SK-N-SH (cell line): ENCODE results near the gene MAPK10. TPM values are rescaled to one million over a fixed set of nuclear protein-coding genes. Genes with fewer than 3 reads are reported as not detected.

Source experiments
- CTCF ChIA-PET: fragments of 300-600, 350-600 bp; formaldehyde crosslinking; extraction: SDS; loops from one replicate; lab custom pipeline; 2021; lab: Yijun Ruan, JAX
- POLR2A ChIA-PET: fragments of 350-600 bp; sonication (Branson Sonifier 250); formaldehyde crosslinking; extraction: SDS; loops from one replicate; lab custom pipeline; 2020; ENCODE audit warnings: antibody characterized with exemption, inconsistent platforms; lab: Yijun Ruan, JAX
- DNase-seq: peaks from one replicate; pipeline ENCODE4 v3.0.0; 2012
- H2AFZ ChIP-seq: fragments of 200-600 bp; sonication (generic); 2 replicates; pipeline ENCODE4 v1.8.1; 2016; ENCODE audit warnings: antibody characterized with exemption, mild to moderate bottlenecking, low read depth
- H3F3A ChIP-seq: fragments of 200-600 bp; sonication (generic); replicated peaks from 2 replicates; pipeline ENCODE3; 2016; ENCODE audit warnings: antibody characterized with exemption, mild to moderate bottlenecking; ENCODE audit not compliant: insufficient read depth
- H3K27ac ChIP-seq, 2 experiments: fragments of 200-500 bp in 1 of 2; fragments of 200-600 bp in 1 of 2; sonication (Bioruptor generic) in 1 of 2; sonication (generic), shearing (Covaris generic) in 1 of 2; 2 replicates each; pipeline versions ENCODE4 v1.5.1 to v1.6.1; 2014 to 2016; ENCODE audit warnings: low read depth in 2 of 2, inconsistent platforms in 1 of 2, low read length in 1 of 2, mild to moderate bottlenecking in 1 of 2, mixed read lengths in 1 of 2
- H3K27me3 ChIP-seq: fragments of 200-600 bp; sonication (generic), shearing (Covaris generic); 2 replicates; pipeline ENCODE4 v1.6.1; 2016; ENCODE audit warnings: mixed run types; ENCODE audit not compliant: insufficient read depth
- H3K36me3 ChIP-seq, 2 experiments: fragments of 200-500 bp in 1 of 2; fragments of 200-600 bp in 1 of 2; sonication (Bioruptor generic) in 1 of 2; sonication (generic) in 1 of 2; replicated peaks in 1 of 2; 2 replicates each; pipeline versions ENCODE3 to v1.5.1; 2014 to 2016; ENCODE audit warnings: low read length in 1 of 2, mild to moderate bottlenecking in 1 of 2; ENCODE audit not compliant: insufficient read depth in 2 of 2, control insufficient read depth in 1 of 2
- H3K4me1 ChIP-seq, 2 experiments: fragments of 200-500 bp in 1 of 2; fragments of 200-600 bp in 1 of 2; sonication (Bioruptor generic) in 1 of 2; sonication (generic), shearing (Covaris generic) in 1 of 2; 2 replicates each; pipeline versions ENCODE4 v1.5.1 to v1.6.1; 2014 to 2016; ENCODE audit warnings: low read depth in 1 of 2, low read length in 1 of 2, mixed run types in 1 of 2; ENCODE audit not compliant: insufficient read depth in 2 of 2, control insufficient read depth in 1 of 2
- H3K4me2 ChIP-seq: fragments of 200-600 bp; sonication (generic), shearing (Covaris generic); 2 replicates; pipeline ENCODE4 v1.6.1; 2017; ENCODE audit warnings: mixed run types
- H3K4me3 ChIP-seq, 2 experiments: fragments of 200-500 bp in 1 of 2; fragments of 200-600 bp in 1 of 2; sonication (Bioruptor generic) in 1 of 2; sonication (generic), shearing (Covaris generic) in 1 of 2; 2 replicates each; pipeline versions ENCODE4 v1.5.1 to v1.8.1; 2014 to 2016; ENCODE audit warnings: low read depth in 2 of 2, inconsistent platforms in 1 of 2, low read length in 1 of 2, mild to moderate bottlenecking in 1 of 2, mixed read lengths in 1 of 2, moderate library complexity in 1 of 2
- H3K79me2 ChIP-seq: fragments of 200-600 bp; sonication (generic); 2 replicates; pipeline ENCODE4 v1.8.1; 2017; ENCODE audit warnings: mild to moderate bottlenecking; ENCODE audit not compliant: insufficient read depth
- H3K9ac ChIP-seq: fragments of 200-600 bp; sonication (generic); 2 replicates; pipeline ENCODE4 v1.6.1; 2017; ENCODE audit warnings: mixed run types
- H3K9me2 ChIP-seq: fragments of 200-600 bp; sonication (generic); 2 replicates; pipeline ENCODE4 v1.6.1; 2017; ENCODE audit warnings: mixed run types
- H3K9me3 ChIP-seq: fragments of 200-600 bp; sonication (generic); 2 replicates; pipeline ENCODE4 v1.6.1; 2017; ENCODE audit warnings: mixed run types, mild to moderate bottlenecking, moderate library complexity
- H4K20me1 ChIP-seq: fragments of 200-600 bp; sonication (generic); 2 replicates; pipeline ENCODE4 v1.6.1; 2017; ENCODE audit warnings: mild to moderate bottlenecking, mixed run types; ENCODE audit not compliant: insufficient read depth
- CHD2 ChIP-seq: fragments of 150-350 bp; IDR thresholded peaks from 2 replicates; pipeline ENCODE4 v1.6.1; 2018; ENCODE audit warnings: low read length; ENCODE audit not compliant: partially characterized antibody
- EZH2phosphoT487 ChIP-seq: fragments of 200-600 bp; sonication (generic); IDR thresholded peaks from 2 replicates; pipeline ENCODE4 v1.6.1; 2017; ENCODE audit warnings: low read depth, mixed run types, mild to moderate bottlenecking, antibody characterized with exemption, moderate library complexity, borderline replicate concordance
- FOXJ3 ChIP-seq: sonication (generic); formaldehyde crosslinking; IDR thresholded peaks from 2 replicates; pipeline ENCODE4 v1.5.1; 2020; ENCODE audit warnings: mild to moderate bottlenecking, missing genetic modification reagents
- GABPA ChIP-seq: IDR thresholded peaks from 2 replicates; pipeline ENCODE4 v1.4.0; 2012; ENCODE audit warnings: low read depth, mild to moderate bottlenecking
- MXI1 ChIP-seq: IDR thresholded peaks from 2 replicates; pipeline ENCODE4 v1.6.1; 2012; ENCODE audit warnings: mild to moderate bottlenecking, low read depth, low read length, improper control_type of control experiment
- NFIC ChIP-seq: IDR thresholded peaks from 2 replicates; pipeline ENCODE4 v1.4.0; 2012; ENCODE audit warnings: borderline replicate concordance
- NRF1 ChIP-seq: IDR thresholded peaks from 2 replicates; pipeline ENCODE4 v1.6.1; 2012; ENCODE audit warnings: low read depth, mild to moderate bottlenecking, low read length
- POLR2AphosphoS5 ChIP-seq: IDR thresholded peaks from 2 replicates; pipeline ENCODE4 v1.6.1; 2012; ENCODE audit warnings: low read depth, low read length
- RAD21 ChIP-seq: IDR thresholded peaks from 2 replicates; pipeline ENCODE4 v1.6.1; 2012; ENCODE audit warnings: mild to moderate bottlenecking, low read length
- RCOR1 ChIP-seq: fragments of 150-350 bp; IDR thresholded peaks from 2 replicates; pipeline ENCODE4 v1.6.1; 2017; ENCODE audit warnings: antibody characterized with exemption, low read length
- REST ChIP-seq: IDR thresholded peaks from 2 replicates; pipeline ENCODE4 v1.6.1; 2012; ENCODE audit warnings: mild to moderate bottlenecking, low read depth, low read length, moderate library complexity
- RXRA ChIP-seq: IDR thresholded peaks from 2 replicates; pipeline ENCODE4 v1.4.0; 2012; ENCODE audit warnings: low read depth, mild to moderate bottlenecking, borderline replicate concordance
- TEAD4 ChIP-seq: IDR thresholded peaks from 2 replicates; pipeline ENCODE4 v1.4.0; 2012; ENCODE audit warnings: mild to moderate bottlenecking, borderline replicate concordance; ENCODE audit not compliant: insufficient read depth
- ZBTB33 ChIP-seq: IDR thresholded peaks from 2 replicates; pipeline ENCODE4 v1.4.0; 2012; ENCODE audit warnings: low read depth, borderline replicate concordance
- whole genome bisulfite sequencing: methylation state at CpG from one replicate; pipeline ENCODE4 v1.1.6; 2017; ENCODE audit warnings: low lambda C conversion rate; 5-methylcytosine and 5-hydroxymethylcytosine counted together
- polyA plus RNA-seq, 3 experiments: library from polyadenylated mRNA; depleted of rRNA; stranded (reverse); fragments of >200 nt; gene quantifications; 2 replicates each; pipeline ENCODE4 v1.2.3, GENCODE V29; 2012
- TF ChIP-seq, protein P1 (sequence below): IDR thresholded peaks from 2 replicates; pipeline ENCODE4 v1.4.0; 2012; ENCODE audit warnings: low read depth, borderline replicate concordance
- TF ChIP-seq, protein P2 (sequence below): IDR thresholded peaks from 2 replicates; pipeline ENCODE4 v1.4.0; 2012; ENCODE audit warnings: low read depth
- TF ChIP-seq, protein P3 (sequence below): fragments of 150-350 bp; IDR thresholded peaks from 2 replicates; pipeline ENCODE4 v1.6.1; 2017; ENCODE audit warnings: antibody characterized with exemption, low read length, low read depth, borderline replicate concordance

Gene MAPK10
- polyA plus RNA-seq, 1 of the 3 experiments (the other 2 are of a cell fraction) = 8.1 TPM

- no peak overlapping the region for H3K4me3 ChIP-seq
- no peaks in the 10 kb centered on the region for H3K9me2 ChIP-seq
- peak overlapping the region; percentile 38; the same call in 1 of the 2 replicates for H2AFZ ChIP-seq
- 45% methylated on average over 2 of the region's 2 CpGs for WGBS
- H3K79me2 ChIP-seq = no peaks in the 10 kb centered on the region
- H3K27ac ChIP-seq = peak overlapping the region; percentile 57 to 95
- no peaks in the 10 kb centered on the region for H4K20me1 ChIP-seq
- no peak for DNase-seq
- H3K27me3 ChIP-seq = no peaks in the 10 kb centered on the region
- 0 out of 2 replicates have a peak overlapping the region, but pooled peaks have one; percentile 39 for H3K4me2 ChIP-seq
- no peaks in the 10 kb centered on the region for H3K36me3 ChIP-seq
- H3F3A ChIP-seq = peaks cover 25% of the 10 kb centered on the region
- ChIA-PET POLR2A (no interaction called here), CTCF (no interaction called here)
- TF ChIP-seq NFIC (peak; percentile 36; the same call in 1 of the 2 replicates), TEAD4 (no peak)
- no peaks in the 10 kb centered on the region; a peak in 2 of 4 replicates for H3K4me1 ChIP-seq
- no peaks in the 10 kb centered on the region for H3K9me3 ChIP-seq
- H3K9ac ChIP-seq = 0 out of 2 replicates have a peak overlapping the region, but pooled peaks have one; percentile 10
Measured at GRCh38 chr4:86131456-86131855, 228.4 kb downstream of the MAPK10 start.

- no peaks in the 10 kb centered on the region for H3K9me3 ChIP-seq
- no peaks in the 10 kb centered on the region for H3K9me2 ChIP-seq
- WGBS = 20% methylated on average over 2 of the region's 2 CpGs
- H3K27me3 ChIP-seq = no peaks in the 10 kb centered on the region
- DNase-seq = no peak
- no peaks in the 10 kb centered on the region; a peak in 2 of 4 replicates for H3K4me1 ChIP-seq
- ChIA-PET POLR2A (no interaction called here), CTCF (interaction anchor here (1.2 to 1.7 kb wide), 2 partner anchors 11 to 86 kb away, joined by 3 to 4 read pairs; no protein-coding TSS in a partner anchor)
- H4K20me1 ChIP-seq = no peaks in the 10 kb centered on the region
- peak overlapping the region; percentile 38; the same call in 1 of the 2 replicates for H2AFZ ChIP-seq
- H3F3A ChIP-seq = peaks cover 25% of the 10 kb centered on the region
- H3K27ac ChIP-seq = peak overlapping the region; percentile 57 to 95
- 0 out of 2 replicates have a peak overlapping the region, but pooled peaks have one; percentile 10 for H3K9ac ChIP-seq
- H3K4me3 ChIP-seq = no peak overlapping the region; a peak in 1 of 4 replicates
- no peaks in the 10 kb centered on the region for H3K36me3 ChIP-seq
- H3K4me2 ChIP-seq = peak overlapping the region; percentile 39
- H3K79me2 ChIP-seq = no peaks in the 10 kb centered on the region
- peak; percentile 29; the same call in 1 of the 2 replicates for TF ChIP-seq POLR2AphosphoS5
- TF ChIP-seq, protein P1, sequence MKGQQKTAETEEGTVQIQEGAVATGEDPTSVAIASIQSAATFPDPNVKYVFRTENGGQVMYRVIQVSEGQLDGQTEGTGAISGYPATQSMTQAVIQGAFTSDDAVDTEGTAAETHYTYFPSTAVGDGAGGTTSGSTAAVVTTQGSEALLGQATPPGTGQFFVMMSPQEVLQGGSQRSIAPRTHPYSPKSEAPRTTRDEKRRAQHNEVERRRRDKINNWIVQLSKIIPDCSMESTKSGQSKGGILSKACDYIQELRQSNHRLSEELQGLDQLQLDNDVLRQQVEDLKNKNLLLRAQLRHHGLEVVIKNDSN = no peak
- TF ChIP-seq CHD2 = no peak
- TF ChIP-seq EZH2phosphoT487 = no peak
- no peak for TF ChIP-seq ZBTB33
- TF ChIP-seq NRF1 = no peak
- TF ChIP-seq RXRA = peak; percentile 66; the same call in 1 of the 2 replicates
- TF ChIP-seq, protein P2, sequence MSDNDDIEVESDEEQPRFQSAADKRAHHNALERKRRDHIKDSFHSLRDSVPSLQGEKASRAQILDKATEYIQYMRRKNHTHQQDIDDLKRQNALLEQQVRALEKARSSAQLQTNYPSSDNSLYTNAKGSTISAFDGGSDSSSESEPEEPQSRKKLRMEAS = no peak
- no peak for TF ChIP-seq MXI1
- TF ChIP-seq, protein P3, sequence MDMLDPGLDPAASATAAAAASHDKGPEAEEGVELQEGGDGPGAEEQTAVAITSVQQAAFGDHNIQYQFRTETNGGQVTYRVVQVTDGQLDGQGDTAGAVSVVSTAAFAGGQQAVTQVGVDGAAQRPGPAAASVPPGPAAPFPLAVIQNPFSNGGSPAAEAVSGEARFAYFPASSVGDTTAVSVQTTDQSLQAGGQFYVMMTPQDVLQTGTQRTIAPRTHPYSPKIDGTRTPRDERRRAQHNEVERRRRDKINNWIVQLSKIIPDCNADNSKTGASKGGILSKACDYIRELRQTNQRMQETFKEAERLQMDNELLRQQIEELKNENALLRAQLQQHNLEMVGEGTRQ = no peak
- no peak for TF ChIP-seq GABPA
- TF ChIP-seq TEAD4 = peak; percentile 90; the same call in 1 of the 2 replicates
- TF ChIP-seq FOXJ3 (CRISPR knock-in tag) = no peak
- no peak for TF ChIP-seq RAD21
- TF ChIP-seq REST = no peak
- no peak for TF ChIP-seq RCOR1
Measured at GRCh38 chr4:86130160-86130933, 229.5 kb downstream of the MAPK10 start.
